ENCODE data around the gene MARK4.

MARK4 gene

GRCh38 chr19:45280471-45280961 is 29.4 kb downstream of the MARK4 start:
- no peak for TF ChIP-seq CTCF (conservative IDR thresholded peaks at IDR 0.05; ENCODE audit: low read length)
- DNase-seq (ENCODE audit: low read depth) = no peak
- H3K4me3 ChIP-seq (ENCODE audit: low read length) = no peak overlapping the region

DNA sequence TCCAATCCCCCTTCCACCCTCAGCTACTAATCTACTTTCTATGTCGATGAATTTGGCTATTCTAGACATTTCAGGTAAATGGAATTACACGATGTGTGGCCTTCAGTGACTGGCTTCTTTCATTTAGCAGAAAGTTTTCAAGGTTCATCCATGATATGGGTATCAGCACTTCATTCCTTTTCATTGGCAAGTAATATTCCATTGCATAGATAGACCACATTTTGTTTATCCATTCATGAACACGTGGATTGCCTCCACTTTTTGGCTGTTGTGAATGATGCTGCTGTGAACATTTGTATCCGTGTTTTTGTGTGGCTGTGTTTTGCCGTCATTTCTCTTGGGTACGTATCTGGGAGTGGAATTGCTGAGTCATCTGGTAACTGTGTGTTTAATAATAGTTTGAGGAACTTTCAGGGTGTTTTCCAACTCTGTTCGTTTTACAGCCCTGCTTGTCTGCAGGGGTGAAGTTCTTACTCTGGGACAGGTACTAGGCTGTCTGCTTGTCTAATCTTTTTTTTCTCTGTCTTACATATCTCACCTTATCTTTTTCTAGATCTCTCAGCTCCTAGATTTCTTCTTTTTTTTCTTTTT is 32.5 kb downstream of the MARK4 start:
- H3K4me3 ChIP-seq (ENCODE audit: low read length) = no peak overlapping the region
- TF ChIP-seq CTCF (conservative IDR thresholded peaks at IDR 0.05; ENCODE audit: low read length) = no peak
- DNase-seq (ENCODE audit: low read depth) = no peak

GRCh38 chr19:45290381-45290931 is 39.4 kb downstream of the MARK4 start:
- DNase-seq (ENCODE audit: low read depth) = no peak
- H3K4me3 ChIP-seq (ENCODE audit: low read length) = no peak overlapping the region
- no peak for TF ChIP-seq CTCF (conservative IDR thresholded peaks at IDR 0.05; ENCODE audit: low read length)

GRCh38 chr19:45291834-45292233 is 40.8 kb downstream of the MARK4 start:
- no peak for TF ChIP-seq CTCF (conservative IDR thresholded peaks at IDR 0.05; ENCODE audit: low read length)
- H3K4me3 ChIP-seq (ENCODE audit: low read length) = no peak overlapping the region
- no peak for DNase-seq (ENCODE audit: low read depth)

DNA sequence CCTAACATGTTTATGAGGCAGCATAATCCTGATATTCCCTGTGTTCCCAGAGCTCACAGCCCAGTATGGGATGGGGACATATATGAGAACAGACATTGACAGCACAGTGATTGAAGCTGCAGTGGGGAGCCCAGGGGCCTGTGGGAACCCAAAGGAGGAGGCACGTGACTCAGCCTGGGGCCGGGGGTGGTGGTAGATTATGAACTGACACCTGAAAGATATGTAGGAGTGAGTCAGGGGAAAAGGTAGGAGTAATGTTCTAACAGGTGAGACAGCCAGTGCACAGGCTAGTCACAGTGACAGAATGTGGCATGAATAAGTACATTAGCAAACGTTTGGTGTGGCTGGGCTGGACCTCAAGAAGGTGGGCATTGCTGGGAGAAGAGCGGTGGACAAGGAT is 42.6 kb downstream of the MARK4 start:
- TF ChIP-seq CTCF (conservative IDR thresholded peaks at IDR 0.05; ENCODE audit: low read length) = no peak
- DNase-seq (ENCODE audit: low read depth) = no peak
- H3K4me3 ChIP-seq (ENCODE audit: low read length) = no peak overlapping the region

DNA sequence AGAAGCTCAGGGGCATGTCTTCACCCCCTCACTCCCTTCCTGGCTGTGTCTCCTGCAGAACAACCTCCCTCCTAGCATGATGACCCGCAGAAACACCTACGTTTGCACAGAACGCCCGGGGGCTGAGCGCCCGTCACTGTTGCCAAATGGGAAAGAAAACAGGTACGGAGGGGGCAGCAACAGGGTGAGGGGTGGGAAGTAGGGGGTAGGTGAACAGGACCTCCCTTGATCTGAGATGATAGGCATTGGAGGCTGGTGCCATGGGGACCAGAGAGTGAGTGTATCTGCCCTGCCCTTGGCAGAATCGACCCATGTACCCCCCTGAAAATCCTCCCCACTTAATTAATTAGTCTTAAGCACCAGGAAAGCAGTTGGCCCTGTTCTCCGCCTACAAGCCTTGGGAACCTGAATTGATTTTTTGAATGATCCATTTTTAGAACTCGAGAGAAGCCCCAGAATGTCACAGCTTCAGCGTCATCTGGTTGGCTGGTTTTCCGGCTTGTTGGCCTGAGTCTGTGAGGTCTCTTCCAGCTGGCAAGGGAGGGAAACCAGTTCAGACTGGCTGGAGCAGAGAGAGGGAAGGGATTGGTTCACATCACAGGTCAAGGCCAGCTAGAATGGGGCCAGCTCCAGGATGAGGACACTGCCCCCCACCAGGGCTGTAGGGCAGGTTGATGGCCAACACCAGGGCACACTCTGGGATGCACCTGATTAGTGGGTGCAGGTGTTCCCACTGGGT is 43.4 kb downstream of the MARK4 start:
- no peak for DNase-seq (ENCODE audit: low read depth)
- H3K4me3 ChIP-seq (ENCODE audit: low read length) = no peak overlapping the region
- TF ChIP-seq CTCF (conservative IDR thresholded peaks at IDR 0.05; ENCODE audit: low read length) = no peak

DNA sequence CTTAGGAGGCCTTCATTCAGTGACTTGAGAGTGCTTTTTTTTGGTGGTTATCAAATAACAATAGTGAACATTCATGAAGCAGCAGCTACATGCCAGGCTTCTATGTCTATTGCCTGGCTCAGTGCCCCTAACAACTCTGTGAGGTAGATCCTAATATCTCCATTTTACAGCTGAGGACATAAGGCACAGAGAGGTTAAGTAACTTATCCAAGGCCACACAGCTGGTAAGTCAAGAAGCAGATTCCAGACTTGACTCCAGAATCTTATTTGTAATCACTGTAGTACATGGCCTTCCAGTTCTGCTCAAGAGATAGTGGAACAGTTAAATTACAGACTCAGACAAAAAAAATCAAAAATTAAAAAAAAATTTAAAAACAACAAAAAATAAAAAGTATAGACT is 44.8 kb downstream of the MARK4 start:
- DNase-seq (ENCODE audit: low read depth) = no peak
- H3K4me3 ChIP-seq (ENCODE audit: low read length) = no peak overlapping the region
- no peak for TF ChIP-seq CTCF (conservative IDR thresholded peaks at IDR 0.05; ENCODE audit: low read length)

Data from AG10803 (cell line).